ENCODE data around the gene OPCML.

OPCML gene

GRCh38 chr11:133082841-133083488 lies 449.3 kb downstream of the OPCML start:
- peak; percentile 99 for TF ChIP-seq CTCF (IDR thresholded peaks at IDR 0.05; ENCODE audit: borderline replicate concordance, control extremely low read depth, extremely low read depth, insufficient read depth, missing control alignments)
- peak; percentile 91 for DNase-seq (ENCODE audit: low spot score)

GRCh38 chr11:133082453-133082781 lies 449.9 kb downstream of the OPCML start:
- TF ChIP-seq CTCF (IDR thresholded peaks at IDR 0.05; ENCODE audit: borderline replicate concordance, control extremely low read depth, extremely low read depth, insufficient read depth, missing control alignments), result no peak
- DNase-seq (ENCODE audit: low spot score), result no peak
- in situ Hi-C loops (cut with MboI; ENCODE audit: low sequenced_read_pairs, unreplicated experiment), result no loop called here

More at GRCh38 chr11:133082841-133083488, 449.3 kb downstream of the OPCML start:
- in situ Hi-C loops (cut with MboI; ENCODE audit: low sequenced_read_pairs, unreplicated experiment), result no loop called here

GRCh38 chr11:133081730-133082452 lies 450.4 kb downstream of the OPCML start:
- in situ Hi-C loops (cut with MboI; ENCODE audit: low sequenced_read_pairs, unreplicated experiment), result no loop called here
- no peak for DNase-seq (ENCODE audit: low spot score)
- TF ChIP-seq CTCF (IDR thresholded peaks at IDR 0.05; ENCODE audit: borderline replicate concordance, control extremely low read depth, extremely low read depth, insufficient read depth, missing control alignments), result no peak

- in situ Hi-C loops (cut with MboI; ENCODE audit: low sequenced_read_pairs, unreplicated experiment), result no loop called here
- DNase-seq (ENCODE audit: low spot score), result no peak
These were observed 451.3 kb downstream of the OPCML start for GRCh38 chr11:133081020-133081419.

GRCh38 chr11:133078591-133079404 lies 453.5 kb downstream of the OPCML start:
- in situ Hi-C loops (cut with MboI; ENCODE audit: low sequenced_read_pairs, unreplicated experiment), result no loop called here

More at GRCh38 chr11:133081020-133081419, 451.3 kb downstream of the OPCML start:
- no peak for TF ChIP-seq CTCF (IDR thresholded peaks at IDR 0.05; ENCODE audit: borderline replicate concordance, control extremely low read depth, extremely low read depth, insufficient read depth, missing control alignments)

More at GRCh38 chr11:133078591-133079404, 453.5 kb downstream of the OPCML start:
- DNase-seq (ENCODE audit: low spot score), result peak; percentile 70
- TF ChIP-seq CTCF (IDR thresholded peaks at IDR 0.05; ENCODE audit: borderline replicate concordance, control extremely low read depth, extremely low read depth, insufficient read depth, missing control alignments), result peak; percentile 82
